ENCODE results near the gene AZGP1.
"Not testable (repeated sequence)": the region's sequence is repeated elsewhere in the genome, so short reads cannot be mapped to it uniquely, and the experiment has no call there.

Gene AZGP1

DNA sequence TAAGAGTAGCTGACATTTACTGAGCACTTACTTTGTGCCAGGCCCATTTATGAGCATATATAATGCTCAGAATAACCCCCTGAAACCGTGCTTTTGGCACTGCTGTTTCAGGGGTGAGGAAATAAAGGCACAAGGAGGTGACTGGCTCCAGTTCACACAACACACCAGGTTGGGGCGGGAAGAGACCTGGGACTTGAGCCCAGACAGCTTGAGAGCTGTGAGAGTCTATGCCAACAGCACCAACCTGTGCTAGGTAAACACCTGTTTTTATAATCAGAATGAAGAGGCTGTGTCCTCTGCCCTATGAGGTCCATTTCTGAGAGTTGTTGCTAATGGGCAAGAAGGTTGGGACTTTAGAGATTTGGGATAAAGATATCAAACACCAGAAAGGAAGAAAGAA is 8.8 kb upstream of the AZGP1 start:
- no peaks in the 10 kb centered on the region for H3K27me3 Mint-ChIP-seq
- H3K9me3 Mint-ChIP-seq (ENCODE audit: low read depth): peaks cover 6% of the 10 kb centered on the region
- no peak overlapping the region for H3K4me3 Mint-ChIP-seq
- H3K36me3 Mint-ChIP-seq: no peaks in the 10 kb centered on the region
- peaks cover 2% of the 10 kb centered on the region for H3K4me1 Mint-ChIP-seq (ENCODE audit: low read depth)
- H3K27ac Mint-ChIP-seq: no peak overlapping the region

DNA sequence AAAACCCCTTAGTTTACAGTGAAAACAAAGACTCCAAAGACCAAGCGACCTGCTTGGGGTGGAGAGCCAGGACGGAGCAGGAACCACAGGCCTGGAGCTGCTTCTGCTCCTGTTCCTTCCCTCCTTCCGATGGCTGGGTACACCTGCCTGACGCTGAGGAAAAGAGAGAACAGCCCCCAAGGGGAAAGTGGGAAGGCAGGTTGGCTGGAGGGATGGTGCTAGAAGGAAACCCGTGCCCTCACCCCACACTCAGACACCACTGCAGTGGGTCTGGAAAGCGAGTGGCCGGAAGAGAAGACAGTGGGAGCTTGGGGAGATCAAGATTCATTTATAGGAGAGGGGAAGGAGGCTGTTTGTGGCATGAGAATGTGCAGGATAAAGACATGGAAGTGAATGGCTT is 5.2 kb upstream of the AZGP1 start:
- H3K4me3 Mint-ChIP-seq; H3K36me3 Mint-ChIP-seq; H3K4me1 Mint-ChIP-seq (ENCODE audit: low read depth); H3K27me3 Mint-ChIP-seq; H3K27ac Mint-ChIP-seq; H3K9me3 Mint-ChIP-seq (ENCODE audit: low read depth): not testable (repeated sequence)

DNA sequence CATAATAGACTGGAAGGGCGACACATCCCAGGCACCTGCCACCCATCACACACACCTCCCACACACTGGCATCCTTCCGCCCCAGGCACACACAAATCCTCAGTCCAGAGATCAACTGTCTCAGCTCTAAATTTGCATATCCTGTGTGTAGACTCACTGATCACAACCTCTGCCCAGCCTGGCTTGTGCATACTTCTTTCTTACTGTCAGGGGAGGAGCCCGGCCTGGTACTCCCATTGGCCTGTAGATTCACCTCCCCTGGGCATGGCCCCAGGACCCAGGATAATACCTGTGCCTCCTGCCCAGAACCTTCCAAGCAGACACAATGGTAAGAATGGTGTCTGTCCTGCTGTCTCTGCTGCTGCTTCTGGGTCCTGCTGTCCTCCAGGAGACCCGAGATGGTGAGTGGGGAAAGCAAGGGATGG is 4.6 kb upstream of the AZGP1 start:
- not testable (repeated sequence) for H3K4me1 Mint-ChIP-seq (ENCODE audit: low read depth); H3K9me3 Mint-ChIP-seq (ENCODE audit: low read depth); H3K4me3 Mint-ChIP-seq; H3K36me3 Mint-ChIP-seq; H3K27ac Mint-ChIP-seq; H3K27me3 Mint-ChIP-seq

DNA sequence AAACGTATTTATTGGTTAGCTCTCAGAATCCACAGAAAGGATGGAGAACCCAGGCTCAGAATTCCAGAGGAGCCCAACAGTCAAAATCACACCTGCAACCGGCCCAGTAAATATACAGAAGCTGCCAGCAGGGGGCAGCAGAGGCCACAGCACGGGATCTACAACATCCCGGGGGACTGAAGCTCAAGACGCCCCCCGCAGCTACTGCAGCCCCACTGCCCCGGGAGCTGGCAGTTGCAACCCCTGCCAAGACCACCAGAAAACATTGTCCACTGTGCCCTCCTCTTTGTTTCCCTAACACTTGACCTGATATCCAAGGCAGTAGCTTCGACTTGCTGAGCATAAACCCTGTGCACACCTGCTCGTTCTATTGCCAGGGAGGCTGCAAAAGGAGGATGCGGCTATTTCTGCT is 4.0 kb upstream of the AZGP1 start:
- H3K27ac Mint-ChIP-seq; H3K9me3 Mint-ChIP-seq (ENCODE audit: low read depth); H3K27me3 Mint-ChIP-seq; H3K36me3 Mint-ChIP-seq; H3K4me3 Mint-ChIP-seq; H3K4me1 Mint-ChIP-seq (ENCODE audit: low read depth): not testable (repeated sequence)

DNA sequence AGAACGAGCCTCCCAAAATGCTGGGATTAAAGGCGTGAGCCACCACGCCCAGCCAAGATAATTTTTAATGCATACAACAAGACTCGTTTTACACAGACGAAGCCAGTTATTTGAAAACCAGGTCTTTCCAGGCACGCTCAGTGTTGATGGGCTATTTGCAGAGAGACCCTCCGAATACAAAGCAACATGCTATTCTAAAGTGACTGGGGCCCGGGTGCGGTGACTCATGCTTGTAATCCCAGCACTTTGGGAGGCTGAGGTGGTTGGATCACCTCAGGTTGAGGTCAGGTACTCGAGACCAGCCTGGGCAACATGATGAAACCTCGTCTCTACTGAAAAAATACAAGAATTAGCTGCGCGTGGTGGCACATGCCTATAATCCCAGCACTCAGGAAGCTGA is 795 bp upstream of the AZGP1 start:
- Mint-ChIP-seq H3K36me3 (no peaks in the 10 kb centered on the region), H3K4me3 (no peak overlapping the region), H3K27me3 (no peaks in the 10 kb centered on the region), H3K4me1 (ENCODE audit: low read depth) (peaks cover 2% of the 10 kb centered on the region), H3K9me3 (ENCODE audit: low read depth) (no peaks in the 10 kb centered on the region), H3K27ac (no peak overlapping the region)

DNA sequence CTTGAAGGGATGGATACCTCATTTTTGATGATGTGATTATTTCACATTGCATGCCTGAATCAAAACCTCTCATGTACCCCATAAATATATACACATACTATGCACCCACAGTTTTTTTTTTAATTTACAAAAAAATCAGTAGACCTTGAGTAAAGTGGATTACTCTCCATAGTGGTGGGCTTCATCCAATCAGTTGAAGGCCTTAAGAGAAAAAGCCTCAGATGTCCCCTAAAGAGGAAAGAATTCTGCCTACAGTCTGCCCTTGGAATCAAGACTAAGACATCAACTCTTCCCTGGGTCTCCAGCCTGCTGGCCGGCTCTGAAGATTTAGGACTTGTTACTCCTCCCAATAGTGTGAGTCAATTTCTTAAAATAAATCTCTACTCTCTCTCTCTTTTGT is 1.1 kb downstream of the AZGP1 start:
- Mint-ChIP-seq H3K9me3 (ENCODE audit: low read depth) (no peaks in the 10 kb centered on the region), H3K27ac (no peak overlapping the region), H3K4me1 (ENCODE audit: low read depth) (no peaks in the 10 kb centered on the region), H3K27me3 (peaks cover under 1% of the 10 kb centered on the region), H3K4me3 (no peak overlapping the region), H3K36me3 (no peaks in the 10 kb centered on the region)

DNA sequence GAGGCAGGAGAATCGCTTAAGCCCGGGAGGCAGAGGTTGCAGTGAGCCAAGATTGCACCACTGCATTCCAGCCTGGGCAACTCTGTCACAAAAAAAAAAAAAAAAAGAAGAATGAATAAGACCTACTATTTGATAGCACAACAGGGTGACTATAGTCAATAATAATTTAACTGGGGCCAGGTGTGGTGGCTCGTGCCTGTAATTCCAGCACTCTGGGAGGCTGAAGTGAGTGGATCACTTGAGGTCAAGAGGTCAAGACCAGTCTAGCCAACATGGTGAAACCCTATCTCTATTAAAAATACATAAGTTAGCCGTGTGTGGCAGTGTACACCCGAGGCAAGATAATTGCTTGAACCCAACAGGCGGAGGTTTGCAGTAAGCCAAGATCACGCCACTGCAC is 2.0 kb downstream of the AZGP1 start:
- H3K27me3 Mint-ChIP-seq; H3K27ac Mint-ChIP-seq; H3K9me3 Mint-ChIP-seq (ENCODE audit: low read depth); H3K36me3 Mint-ChIP-seq; H3K4me1 Mint-ChIP-seq (ENCODE audit: low read depth); H3K4me3 Mint-ChIP-seq: not testable (repeated sequence)

DNA sequence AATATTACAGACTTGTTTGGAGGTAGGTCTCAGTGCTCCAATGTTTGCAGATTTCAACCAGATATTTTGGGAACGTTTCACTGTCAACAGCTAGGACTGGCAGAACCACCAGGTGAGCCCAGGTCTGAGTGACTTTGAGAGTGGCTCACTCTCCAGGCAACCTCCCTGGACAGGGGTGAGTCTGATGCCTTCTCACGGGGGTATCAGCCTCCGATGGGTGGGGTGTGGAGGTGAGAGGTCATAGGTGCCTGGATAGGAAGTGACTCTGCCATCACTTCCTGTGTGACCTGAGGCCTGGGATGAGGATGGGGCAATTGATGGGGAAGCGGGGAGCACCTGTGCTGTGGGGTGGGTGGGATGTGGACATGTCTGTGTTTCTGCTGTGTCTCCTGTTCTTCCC is 4.6 kb downstream of the AZGP1 start:
- Mint-ChIP-seq H3K4me1 (ENCODE audit: low read depth) (no peaks in the 10 kb centered on the region), H3K36me3 (no peaks in the 10 kb centered on the region), H3K27ac (no peak overlapping the region), H3K4me3 (no peak overlapping the region), H3K9me3 (ENCODE audit: low read depth) (no peaks in the 10 kb centered on the region), H3K27me3 (peaks cover 12% of the 10 kb centered on the region)

DNA sequence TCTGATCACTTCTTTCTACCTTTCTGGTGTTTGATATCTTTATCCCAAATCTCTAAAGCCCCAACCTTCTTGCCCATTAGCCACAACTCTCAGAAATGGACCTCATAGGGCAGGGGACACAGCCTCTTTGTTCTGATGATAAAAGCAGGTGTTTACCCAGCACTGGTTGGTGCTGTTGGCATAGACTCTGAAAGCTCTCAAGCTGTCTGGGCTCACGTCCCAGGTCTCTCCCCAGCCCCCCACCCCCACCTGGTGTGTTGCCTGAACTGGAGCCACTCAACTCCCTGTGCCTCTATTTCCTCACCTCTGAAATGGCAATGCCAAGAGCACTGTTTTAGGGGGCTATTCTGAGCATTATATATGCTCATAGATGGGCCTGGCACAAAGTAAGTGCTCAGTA is 6.0 kb downstream of the AZGP1 start:
- H3K4me3 Mint-ChIP-seq; H3K4me1 Mint-ChIP-seq (ENCODE audit: low read depth); H3K36me3 Mint-ChIP-seq; H3K27ac Mint-ChIP-seq; H3K9me3 Mint-ChIP-seq (ENCODE audit: low read depth): not testable (repeated sequence)
- peaks cover 24% of the 10 kb centered on the region for H3K27me3 Mint-ChIP-seq

DNA sequence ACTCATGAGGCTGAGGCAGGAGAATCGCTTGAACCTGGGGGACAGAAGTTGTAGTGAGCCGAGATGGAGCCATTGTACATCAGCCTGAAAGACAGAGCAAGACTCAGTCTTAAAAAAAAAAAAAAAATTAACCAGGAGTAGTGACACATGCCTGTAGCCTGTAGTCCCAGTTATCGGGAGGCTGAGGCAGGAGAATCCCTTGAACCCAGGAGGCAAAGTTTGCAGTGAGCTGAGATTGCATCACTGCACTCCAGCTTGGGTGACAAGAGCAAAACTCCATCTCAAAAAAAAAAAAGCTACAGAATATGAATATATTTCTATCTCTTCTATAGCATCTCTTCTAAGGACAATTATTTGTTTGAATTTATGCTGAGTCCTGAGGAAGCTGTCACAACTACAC is 6.5 kb downstream of the AZGP1 start:
- Mint-ChIP-seq H3K36me3 (no peaks in the 10 kb centered on the region), H3K4me3 (no peak overlapping the region), H3K27ac (no peak overlapping the region), H3K27me3 (peaks cover 28% of the 10 kb centered on the region), H3K4me1 (ENCODE audit: low read depth) (no peaks in the 10 kb centered on the region), H3K9me3 (ENCODE audit: low read depth) (no peaks in the 10 kb centered on the region)

DNA sequence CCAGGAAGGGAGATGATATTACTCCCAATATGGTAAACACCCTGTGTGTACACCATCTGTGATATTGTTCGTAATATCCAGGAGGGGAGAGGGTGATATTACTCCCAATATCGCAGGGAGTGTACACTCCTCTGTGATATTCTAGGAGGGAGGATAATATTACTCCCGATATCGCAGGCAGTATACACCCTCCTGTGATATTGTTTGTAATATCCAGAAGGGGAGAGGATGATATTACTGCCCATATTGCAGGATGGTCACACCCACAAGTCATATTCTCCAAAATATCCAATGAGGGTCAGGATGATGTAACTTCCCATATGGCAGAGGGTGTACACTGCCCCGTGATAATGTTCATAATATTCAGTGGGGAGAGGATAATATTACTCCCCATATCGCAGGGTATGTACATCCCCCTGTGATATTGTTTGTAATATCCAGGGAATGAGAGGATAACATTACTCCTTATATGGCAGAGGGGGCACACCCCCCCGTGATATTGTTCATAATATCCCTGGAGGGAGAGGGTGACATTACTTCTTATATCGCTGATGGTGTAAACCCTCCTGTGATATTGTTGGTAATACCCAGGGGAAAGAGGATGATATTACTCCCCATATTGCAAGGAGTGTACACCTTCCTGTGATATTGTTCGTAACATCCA is 17.1 kb downstream of the AZGP1 start:
- H3K36me3 Mint-ChIP-seq: no peaks in the 10 kb centered on the region
- no peak overlapping the region for H3K27ac Mint-ChIP-seq
- peaks cover 32% of the 10 kb centered on the region for H3K27me3 Mint-ChIP-seq
- no peak overlapping the region for H3K4me3 Mint-ChIP-seq
- no peaks in the 10 kb centered on the region for H3K4me1 Mint-ChIP-seq (ENCODE audit: low read depth)
- no peaks in the 10 kb centered on the region for H3K9me3 Mint-ChIP-seq (ENCODE audit: low read depth)

DNA sequence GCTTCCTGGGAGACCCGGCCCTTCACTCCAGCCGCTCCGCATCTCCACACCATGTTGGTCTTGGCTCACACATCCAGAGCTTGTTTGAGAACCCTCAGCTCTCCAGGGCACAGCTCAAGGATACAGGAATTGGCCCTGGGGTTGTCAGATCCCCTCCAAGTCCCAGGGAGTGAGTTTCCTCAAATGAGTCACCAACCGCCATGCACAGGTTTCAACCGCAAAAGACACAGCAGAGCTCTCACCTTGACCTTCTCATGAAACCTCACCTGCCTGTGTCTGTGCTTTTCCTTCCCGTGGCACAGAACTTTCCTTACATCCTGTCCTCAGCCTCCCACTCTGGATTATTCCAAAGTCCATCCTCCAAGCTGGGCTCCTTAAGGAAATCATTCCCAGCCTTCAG is 20.6 kb downstream of the AZGP1 start:
- Mint-ChIP-seq H3K27me3 (peaks cover 14% of the 10 kb centered on the region), H3K4me3 (no peak overlapping the region), H3K27ac (no peak overlapping the region), H3K9me3 (ENCODE audit: low read depth) (no peaks in the 10 kb centered on the region), H3K36me3 (no peaks in the 10 kb centered on the region), H3K4me1 (ENCODE audit: low read depth) (no peaks in the 10 kb centered on the region)

DNA sequence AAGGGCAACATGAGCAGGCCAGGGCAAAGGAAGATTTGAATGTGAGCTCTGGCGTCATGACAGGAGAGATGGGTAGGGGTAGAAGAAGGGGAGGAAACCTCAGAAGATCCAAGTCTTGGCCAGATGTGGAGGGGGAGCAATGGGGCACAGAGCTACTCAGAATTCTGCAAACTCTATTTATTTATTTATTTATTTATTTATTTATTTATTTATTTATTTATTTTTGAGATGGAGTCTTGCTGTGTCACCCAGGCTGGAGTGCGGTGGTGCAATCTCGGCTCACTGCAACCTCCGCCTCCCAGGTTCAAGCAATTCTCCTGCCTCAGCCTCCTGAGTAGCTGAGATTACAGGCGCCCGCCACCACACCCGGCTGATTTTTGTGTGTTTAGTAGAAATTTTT is 21.2 kb downstream of the AZGP1 start:
- H3K4me1 Mint-ChIP-seq (ENCODE audit: low read depth); H3K36me3 Mint-ChIP-seq; H3K9me3 Mint-ChIP-seq (ENCODE audit: low read depth); H3K27ac Mint-ChIP-seq; H3K4me3 Mint-ChIP-seq: not testable (repeated sequence)
- peaks cover 11% of the 10 kb centered on the region for H3K27me3 Mint-ChIP-seq

DNA sequence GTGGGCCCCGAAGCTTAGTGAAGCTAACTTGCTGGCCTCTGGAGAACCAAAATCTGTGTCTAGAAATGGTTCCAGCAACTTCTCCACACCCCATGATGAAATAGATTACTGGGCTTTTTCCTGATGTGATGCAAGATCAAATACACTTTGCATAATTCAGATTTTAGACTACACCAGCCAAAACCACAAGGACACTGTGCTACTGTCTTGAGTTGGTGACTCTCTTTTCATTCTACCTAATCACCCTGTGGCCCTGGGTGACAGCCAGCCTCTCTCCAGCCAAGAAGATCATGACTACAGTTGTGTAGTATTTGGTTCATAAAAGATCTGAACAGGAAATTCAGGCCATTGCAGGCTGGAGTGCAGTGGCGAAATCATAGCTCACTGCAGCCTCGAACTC is 22.2 kb downstream of the AZGP1 start:
- Mint-ChIP-seq H3K9me3 (ENCODE audit: low read depth) (no peaks in the 10 kb centered on the region), H3K27ac (no peak overlapping the region), H3K27me3 (peaks cover 2% of the 10 kb centered on the region), H3K36me3 (no peaks in the 10 kb centered on the region), H3K4me1 (ENCODE audit: low read depth) (no peaks in the 10 kb centered on the region), H3K4me3 (no peak overlapping the region)

DNA sequence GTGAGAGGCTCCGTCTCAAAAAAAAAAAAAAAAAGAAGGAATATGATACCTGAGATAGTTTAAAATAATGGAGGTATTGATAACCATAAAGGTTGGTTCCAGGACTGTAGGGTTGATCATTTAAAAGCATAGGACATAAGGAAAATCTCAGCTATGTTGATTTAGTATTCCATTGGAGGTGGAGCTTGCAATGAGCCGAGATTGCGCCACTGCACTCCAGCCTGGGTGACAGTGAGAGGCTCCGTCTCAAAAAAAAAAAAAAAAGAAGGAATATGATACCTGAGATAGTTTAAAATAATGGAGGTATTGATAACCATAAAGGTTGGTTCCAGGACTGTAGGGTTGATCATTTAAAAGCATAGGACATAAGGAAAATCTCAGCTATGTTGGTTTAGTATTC is 23.2 kb downstream of the AZGP1 start:
- H3K9me3 Mint-ChIP-seq (ENCODE audit: low read depth); H3K27ac Mint-ChIP-seq; H3K27me3 Mint-ChIP-seq; H3K4me1 Mint-ChIP-seq (ENCODE audit: low read depth); H3K4me3 Mint-ChIP-seq; H3K36me3 Mint-ChIP-seq: not testable (repeated sequence)

DNA sequence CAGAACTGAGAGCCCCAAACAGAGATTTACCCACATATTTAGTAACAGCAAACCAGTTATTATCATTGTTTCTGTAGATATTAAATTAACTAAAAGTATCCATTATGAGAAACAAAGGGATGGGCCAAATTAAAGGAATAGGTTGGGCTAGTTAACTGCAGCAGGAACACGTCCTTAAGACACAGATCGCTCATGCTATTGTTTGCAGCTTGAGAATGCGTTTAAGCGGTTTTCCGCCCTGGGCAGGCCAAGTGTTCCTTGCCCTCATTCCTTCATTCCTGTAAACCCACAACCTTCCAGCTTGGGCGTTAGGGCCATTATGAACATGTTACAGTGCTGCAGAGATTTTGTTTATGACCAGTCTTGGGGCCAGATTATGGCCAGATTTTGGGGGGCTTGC is 25.0 kb downstream of the AZGP1 start:
- H3K27me3 Mint-ChIP-seq: not testable (repeated sequence)

More for the DNA sequence above, 25.0 kb downstream of the AZGP1 start:
- not testable (repeated sequence) for H3K27ac Mint-ChIP-seq; H3K4me3 Mint-ChIP-seq; H3K9me3 Mint-ChIP-seq (ENCODE audit: low read depth); H3K36me3 Mint-ChIP-seq; H3K4me1 Mint-ChIP-seq (ENCODE audit: low read depth)

Measured in activated naive CD8-positive, alpha-beta T cell (primary cell).